K562 (cell line): ENCODE measurements around the gene DTNBP1. TPM values are rescaled to one million over a fixed set of nuclear protein-coding genes. Genes with fewer than 3 reads are reported as not detected.

ENCODE experiments used
- ATAC-seq: fragments of 200-7000 bp; cut with Tn5 transposase; 3 replicates; pipeline ENCODE4 v1.9.1; 2020; ENCODE audit warnings: moderate library complexity
- BruUV-seq: library from RNA; stranded (reverse); fragments of 400-500 nt; replicated peaks from 2 replicates; lab custom pipeline; 2021; lab: Mats Ljungman, UMichigan
- CTCF ChIA-PET: fragments of 300-600 bp; formaldehyde crosslinking; extraction: SDS; loops from one replicate; lab custom pipeline; 2021; ENCODE audit warnings: low intra/inter-chr PET ratio; lab: Yijun Ruan, JAX
- POLR2A ChIA-PET: fragments of 300-600, 350-650 bp; sonication (Branson Sonifier 250); formaldehyde crosslinking; extraction: SDS; loops from one replicate; lab custom pipeline; 2021; ENCODE audit warnings: antibody characterized with exemption, inconsistent platforms; lab: Yijun Ruan, JAX
- DNase-seq, 4 experiments: peaks; one replicate each; pipeline versions ENCODE4 v3.0.0 to v3.0.0-alpha.2; 2011 to 2018; ENCODE audit warnings: low spot score in 3 of 4, mixed read lengths in 3 of 4; ENCODE audit errors: extremely low read depth in 1 of 4
- FAIRE-seq: peaks from 2 replicates; lab custom pipeline; 2011; peaks lifted over from hg19 to GRCh38; lab: Jason Lieb, UNC
- H2AFZ ChIP-seq: 2 replicates; pipeline ENCODE4 v1.6.0; 2011; ENCODE audit warnings: low read depth, low read length, control low read depth, inconsistent platforms
- H3K27ac ChIP-seq: fragments of 200-600 bp; 3 replicates; pipeline ENCODE4 v1.8.0; 2011; ENCODE audit warnings: low read depth, mild to moderate bottlenecking, control low read depth, inconsistent platforms, low read length, moderate library complexity, mixed read lengths; ENCODE audit errors: extremely low read depth
- H3K27me3 ChIP-seq, 2 experiments: fragments of 300-600 bp in 1 of 2; 2 replicates in 1 of 2; 3 replicates in 1 of 2; pipeline versions ENCODE4 v1.6.0 to v1.8.0; 2011; ENCODE audit warnings: inconsistent platforms in 2 of 2, low read length in 2 of 2, mild to moderate bottlenecking in 1 of 2, mixed read lengths in 1 of 2, moderate library complexity in 1 of 2; ENCODE audit not compliant: control insufficient read depth in 2 of 2, insufficient read depth in 2 of 2
- H3K36me3 ChIP-seq: fragments of 300-600 bp; 3 replicates; pipeline ENCODE4 v1.8.0; 2011; ENCODE audit warnings: mild to moderate bottlenecking, low read length, inconsistent platforms; ENCODE audit not compliant: control insufficient read depth, insufficient read depth
- H3K4me1 ChIP-seq, 2 experiments: fragments of 200-600 bp in 1 of 2; replicated peaks in 1 of 2; 2 replicates in 1 of 2; 3 replicates in 1 of 2; pipeline versions ENCODE4 v1.5.1 to v1.8.0; 2011; ENCODE audit warnings: inconsistent platforms in 2 of 2, low read length in 2 of 2, mild to moderate bottlenecking in 1 of 2, mixed read lengths in 1 of 2, moderate library complexity in 1 of 2; ENCODE audit not compliant: control insufficient read depth in 2 of 2, insufficient read depth in 2 of 2
- H3K4me2 ChIP-seq: 2 replicates; pipeline ENCODE4 v1.6.1; 2011; ENCODE audit warnings: low read length, control low read depth, inconsistent platforms, mixed read lengths; ENCODE audit not compliant: insufficient read depth
- H3K4me3 ChIP-seq: fragments of 200-600 bp; sonication (generic), shearing (Covaris generic); 2 replicates; pipeline ENCODE4 v1.5.1; 2016; ENCODE audit warnings: control low read depth, inconsistent platforms
- H3K79me2 ChIP-seq: fragments of 200-600 bp; 3 replicates; pipeline ENCODE4 v1.8.0; 2011; ENCODE audit warnings: low read length, inconsistent platforms; ENCODE audit not compliant: control insufficient read depth, insufficient read depth
- H3K9ac ChIP-seq, 2 experiments: 2 replicates each; pipeline versions ENCODE4 v1.6.0 to v1.6.1; 2011; ENCODE audit warnings: low read depth in 2 of 2, low read length in 2 of 2, control low read depth in 1 of 2, inconsistent platforms in 1 of 2, mild to moderate bottlenecking in 1 of 2, mixed read lengths in 1 of 2; ENCODE audit not compliant: insufficient read depth in 1 of 2
- H3K9me1 ChIP-seq: one replicate; pipeline ENCODE4 v1.6.0; 2011; ENCODE audit warnings: inconsistent platforms, mild to moderate bottlenecking, low read length, moderate library complexity; ENCODE audit not compliant: control insufficient read depth, insufficient read depth
- H3K9me3 ChIP-seq: replicated peaks from 2 replicates; pipeline ENCODE4 v1.5.1; 2011; ENCODE audit warnings: low read depth, low read length, inconsistent platforms; ENCODE audit not compliant: control insufficient read depth, insufficient read depth
- H4K20me1 ChIP-seq: replicated peaks from 2 replicates; pipeline ENCODE4 v1.6.1; 2011; ENCODE audit warnings: low read length, inconsistent platforms, mixed read lengths; ENCODE audit not compliant: control insufficient read depth, insufficient read depth
- CBX8 ChIP-seq: fragments of 200-600 bp; sonication (generic); IDR thresholded peaks from 2 replicates; pipeline ENCODE4 v1.6.1; 2012; ENCODE audit warnings: borderline replicate concordance, mixed run types, low read depth, mild to moderate bottlenecking, moderate library complexity, mixed read lengths, low read length, control low read depth, inconsistent platforms; ENCODE audit not compliant: poor library complexity, severe bottlenecking; ENCODE audit errors: extremely low read depth
- HINFP ChIP-seq: fragments of 450-650 bp; conservative IDR thresholded peaks from 2 replicates; pipeline ENCODE4 v1.6.1; 2016; ENCODE audit warnings: missing genetic modification characterization, low read depth, mild to moderate bottlenecking, control low read depth, missing compliant biosample characterization
- NR2C2 ChIP-seq, 2 experiments: fragments of 200-800 bp in 1 of 2; sonication (Bioruptor generic) in 1 of 2; sonication (generic) in 1 of 2; formaldehyde crosslinking in 1 of 2; IDR thresholded peaks; 2 replicates each; pipeline versions ENCODE4 v1.6.1 to v1.8.0; 2016 to 2022; ENCODE audit warnings: mild to moderate bottlenecking in 1 of 2, missing compliant biosample characterization in 1 of 2, missing genetic modification characterization in 1 of 2, missing genetic modification reagents in 1 of 2
- POLR2G ChIP-seq: fragments of 200-400 bp; formaldehyde crosslinking; IDR thresholded peaks from 2 replicates; pipeline ENCODE4 v1.6.1; 2017; ENCODE audit warnings: low read depth, mild to moderate bottlenecking, antibody characterized with exemption, low read length, moderate library complexity
- RBM22 ChIP-seq: fragments of 200-400 bp; formaldehyde crosslinking; IDR thresholded peaks from 2 replicates; pipeline ENCODE4 v1.6.1; 2018; ENCODE audit warnings: low read length, low read depth; ENCODE audit not compliant: poor library complexity, severe bottlenecking
- ZBTB7A ChIP-seq: IDR thresholded peaks from 2 replicates; pipeline ENCODE4 v1.6.1; 2011; ENCODE audit warnings: low read depth, mild to moderate bottlenecking, low read length, moderate library complexity, borderline replicate concordance; ENCODE audit not compliant: control insufficient read depth
- ZNF143 ChIP-seq: sonication (generic); formaldehyde crosslinking; IDR thresholded peaks from 2 replicates; pipeline ENCODE4 v1.9.0; 2022; ENCODE audit warnings: mild to moderate bottlenecking, missing genetic modification reagents
- ZNF311 ChIP-seq: fragments of 250-450 bp; sonication (Bioruptor Pico); IDR thresholded peaks from 2 replicates; pipeline ENCODE4 v1.4.0; 2020; ENCODE audit warnings: mild to moderate bottlenecking, moderate library complexity
- WGBS: fragments of 100-300 bp; shearing (Covaris generic); methylation state at CpG from one replicate; pipeline ENCODE4 v1.1.6; 2016; ENCODE audit warnings: low coverage, mixed read lengths; ENCODE audit not compliant: insufficient coverage; ENCODE audit errors: missing lambda C conversion rate; 5-methylcytosine and 5-hydroxymethylcytosine counted together
- in situ Hi-C: fragments of 300-500 bp; cut with MboI; formaldehyde crosslinking; loops from 4 replicates; pipeline ENCODE4 v1.15.0; 2018; ENCODE audit warnings: inconsistent platforms, mixed read lengths
- intact Hi-C: fragments of 100-400 bp; cut with micrococcal nuclease; formaldehyde crosslinking; loops from 2 replicates; pipeline ENCODE4 v1.14.2; 2022
- polyA plus RNA-seq, 8 experiments: library from polyadenylated mRNA; depleted of rRNA in 4 of 8; stranded (reverse) in 5 of 8; unstranded in 3 of 8; fragments of >200 nt; fragmentation: Nextera tagmentation in 2 of 8; fragmentation: Illumina TruSeq in 1 of 8; extraction: Ambion mirVana in 2 of 8; extraction: Trizol in 1 of 8; gene quantifications; 2 replicates each; pipeline versions ENCODE4 v1.2.1 to v1.2.3, GENCODE V29; 2011 to 2014; ENCODE audit warnings: inconsistent platforms in 1 of 8, missing spikeins in 1 of 8
- total RNA-seq, 7 experiments: library from RNA; depleted of rRNA in 6 of 7; stranded (reverse); fragments of >200 nt in 6 of 7; fragmentation: Illumina TruSeq in 2 of 7; extraction: Trizol in 2 of 7; gene quantifications; 2 replicates each; pipeline versions ENCODE4 v1.2.1 to v1.2.3, GENCODE V29; 2011 to 2021; ENCODE audit warnings: low replicate concordance in 1 of 7

The DTNBP1 gene
- total and polyA plus RNA-seq, 9 of the 15 experiments (the other 6 are each of a cell fraction or from before 2014, with no cell fraction given), result 16.7 to 54.5 (median 21.4) TPM

DNA sequence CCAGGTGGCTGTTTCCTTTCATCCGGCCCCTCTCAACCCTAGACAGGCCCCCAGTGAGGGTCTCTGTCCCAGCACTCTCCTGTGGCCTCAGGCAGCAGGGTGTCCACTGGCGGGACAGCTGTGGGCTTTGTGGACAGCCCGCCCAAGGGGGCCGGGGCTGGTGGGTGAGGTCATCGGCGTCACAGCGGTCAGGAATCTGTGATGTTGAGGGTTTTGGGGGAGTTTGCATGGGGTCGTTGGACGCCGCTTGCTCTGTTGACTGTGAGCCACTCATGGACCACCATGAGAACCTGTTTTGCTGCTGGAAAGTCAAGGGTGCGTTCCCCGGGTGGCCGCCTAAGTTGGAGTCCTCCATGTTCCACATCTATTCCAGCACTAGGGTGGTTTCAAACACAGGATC is 146.4 kb downstream of the DTNBP1 start:
- H4K20me1 ChIP-seq, result no peaks in the 10 kb centered on the region
- DNase-seq, result no peak
- TF ChIP-seq NR2C2 (CRISPR knock-in tag; IDR thresholded peaks at IDR 0.05), result no peak
- TF ChIP-seq NR2C2 (tag; IDR thresholded peaks at IDR 0.05), result no peak
- TF ChIP-seq HINFP (tag), result no peak
- no peak for TF ChIP-seq ZNF311 (CRISPR knock-in tag)
- TF ChIP-seq RBM22, result peak; percentile 90
- no peak for TF ChIP-seq ZNF143 (CRISPR knock-in tag)
- TF ChIP-seq POLR2G, result peak; percentile 58; the same call in 1 of the 2 replicates
- TF ChIP-seq ZBTB7A, result no peak
- TF ChIP-seq CBX8, result no peak
- no peaks in the 10 kb centered on the region for H3K9me1 ChIP-seq
- H2AFZ ChIP-seq, result no peak overlapping the region
- no peak for FAIRE-seq
- H3K4me3 ChIP-seq, result no peak overlapping the region
- BruUV-seq, result no TSS peak
- ChIA-PET POLR2A (no interaction called here), CTCF (no interaction called here)
- in situ Hi-C loops, result no loop called here
- 96% methylated on average over 10 of the region's 13 CpGs for WGBS
- H3K9me3 ChIP-seq, result no peaks in the 10 kb centered on the region
- H3K4me2 ChIP-seq, result no peak overlapping the region
- H3K79me2 ChIP-seq, result no peaks in the 10 kb centered on the region
- H3K27me3 ChIP-seq, result no peaks in the 10 kb centered on the region
- H3K4me1 ChIP-seq, result peaks cover 0 to 25% of the 10 kb centered on the region in 2 experiments; a peak in 1 of 5 replicates
- peaks cover 92% of the 10 kb centered on the region; the same call in 2 of the 3 replicates for H3K36me3 ChIP-seq
- intact Hi-C loops, result loop anchor here (1.0 kb wide), 1 partner anchor 107 kb away; no protein-coding TSS in a partner anchor
- H3K9ac ChIP-seq, result no peak overlapping the region
- no peak overlapping the region for H3K27ac ChIP-seq
- no peak for ATAC-seq
